HG03460 (cell line): ENCODE data around the gene NFIX.

ENCODE experiments used
- ATAC-seq: cut with Tn5 transposase; IDR thresholded peaks from one replicate; pipeline ENCODE4 v1.9.1; 2021; ENCODE audit not compliant: unreplicated experiment

The NFIX gene

DNA sequence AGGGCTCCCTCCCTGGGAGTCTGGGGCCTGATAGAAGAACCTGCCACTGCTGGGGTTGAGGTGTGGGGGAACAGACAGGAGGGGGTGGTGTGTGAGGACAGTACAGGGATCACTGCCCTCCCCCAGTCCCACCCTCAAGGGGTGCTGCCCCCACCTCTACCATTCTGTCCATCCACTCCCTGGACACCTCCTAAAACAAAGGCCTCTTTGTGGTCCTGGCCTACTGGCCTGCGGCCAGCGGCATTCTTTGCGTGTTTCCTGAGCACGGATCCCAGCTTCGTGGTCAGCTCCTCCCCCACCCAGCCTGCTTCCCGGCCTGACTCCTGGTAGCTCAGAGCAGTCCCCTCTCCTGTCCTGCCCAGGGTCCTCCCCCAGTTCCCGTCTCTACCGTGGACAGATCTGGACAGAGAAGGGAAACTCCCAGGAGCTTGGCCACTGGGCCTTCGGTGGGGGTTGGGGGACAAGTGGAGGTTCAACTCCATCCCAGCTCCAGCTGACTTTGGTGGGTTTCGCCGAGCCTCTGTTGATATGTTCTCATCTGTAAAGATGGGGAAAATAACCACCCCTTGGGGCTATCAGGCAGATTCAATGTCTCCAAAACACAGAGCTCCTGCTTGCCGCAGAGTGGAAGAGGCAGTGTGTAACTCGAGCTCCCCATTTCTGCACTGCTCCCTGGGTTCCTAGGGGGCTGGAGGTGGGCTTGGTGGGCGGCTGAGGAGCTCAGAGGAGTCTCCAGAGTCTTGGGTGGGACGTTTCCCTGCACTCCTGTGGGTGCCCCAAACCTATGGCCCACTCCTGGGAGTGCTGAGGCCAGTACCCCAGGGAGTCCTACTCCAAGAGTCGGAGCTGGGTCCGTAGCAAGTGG is 58.7 kb downstream of the NFIX start:
- ATAC-seq = no peak

DNA sequence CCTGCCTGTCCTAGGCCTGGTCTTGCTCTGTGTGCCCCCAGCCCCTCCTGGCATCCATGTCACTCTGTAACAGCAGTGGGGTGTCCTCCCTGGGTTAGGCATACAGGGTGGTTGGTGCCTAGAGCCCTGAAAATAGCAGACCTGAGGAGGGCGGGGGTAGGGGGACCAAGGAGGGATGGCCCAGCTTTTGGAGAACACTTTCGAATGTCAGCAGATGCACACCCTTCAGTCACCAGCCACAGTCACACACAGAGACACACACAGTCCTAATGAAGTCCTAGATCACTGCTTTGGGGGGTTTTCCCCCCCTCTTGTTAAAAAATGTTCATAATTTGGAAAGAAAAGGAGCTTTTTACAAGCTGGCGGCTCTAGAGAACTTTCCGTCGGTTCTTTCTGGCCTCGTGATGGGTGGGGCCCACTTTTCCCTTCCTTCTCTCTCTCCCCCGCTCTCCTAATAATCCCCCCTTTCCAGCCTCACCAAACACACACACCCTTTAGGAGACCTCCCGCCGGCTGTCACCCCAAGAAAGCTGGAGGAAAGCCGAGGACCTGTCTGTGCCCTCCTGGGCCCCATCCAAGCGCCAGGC is 59.4 kb downstream of the NFIX start:
- ATAC-seq = no peak

GRCh38 chr19:13055213-13056051 is 60.2 kb downstream of the NFIX start:
- ATAC-seq = no peak

GRCh38 chr19:13056052-13056660 is 60.9 kb downstream of the NFIX start:
- ATAC-seq = no peak

DNA sequence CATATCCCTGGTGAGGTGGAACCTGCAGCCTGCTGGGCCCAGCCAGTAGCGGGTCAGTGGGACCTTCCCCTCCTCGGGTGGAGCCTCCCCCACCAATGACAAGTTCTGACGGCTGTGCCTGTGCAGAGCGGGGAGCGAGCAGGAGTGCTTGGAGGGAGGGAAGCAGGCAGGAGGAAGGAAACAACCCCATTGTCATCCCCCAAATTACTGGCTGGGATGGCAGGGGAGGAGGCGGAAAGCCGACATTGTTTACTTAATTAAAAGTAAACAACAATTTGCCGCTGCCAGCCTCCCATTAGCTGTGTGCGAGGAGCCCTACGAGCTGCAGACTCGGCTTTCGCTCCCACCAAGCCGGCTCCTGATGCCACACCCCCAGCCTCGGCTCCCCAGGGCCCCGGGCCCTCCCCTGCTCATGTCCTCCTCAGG is 61.9 kb downstream of the NFIX start:
- no peak for ATAC-seq

- no peak for ATAC-seq
Observed at GRCh38 chr19:13057744-13058143, 62.5 kb downstream of the NFIX start.

- no peak for ATAC-seq
Observed at GRCh38 chr19:13058951-13059660, 63.8 kb downstream of the NFIX start.

- ATAC-seq = no peak
Observed at GRCh38 chr19:13060233-13060963, 65.1 kb downstream of the NFIX start.

- ATAC-seq = no peak
Observed at GRCh38 chr19:13060964-13061927, 66.0 kb downstream of the NFIX start.

GRCh38 chr19:13062317-13062716 is 67.0 kb downstream of the NFIX start:
- no peak for ATAC-seq

- ATAC-seq = no peak
Observed at GRCh38 chr19:13063461-13064091, 68.3 kb downstream of the NFIX start.

- no peak for ATAC-seq
Observed at GRCh38 chr19:13064092-13064489, 68.8 kb downstream of the NFIX start.

GRCh38 chr19:13066226-13066625 is 71.0 kb downstream of the NFIX start:
- no peak for ATAC-seq

- no peak for ATAC-seq
Observed at GRCh38 chr19:13066933-13067807, 71.9 kb downstream of the NFIX start.

GRCh38 chr19:13068085-13068846 is 73.0 kb downstream of the NFIX start:
- no peak for ATAC-seq
